DMS153 (cell line): ENCODE measurements around the gene TDG.

Experiments used
- DNase-seq: peaks from one replicate; lab custom pipeline; 2025; lab: John Stamatoyannopoulos, UW

Gene TDG

DNA sequence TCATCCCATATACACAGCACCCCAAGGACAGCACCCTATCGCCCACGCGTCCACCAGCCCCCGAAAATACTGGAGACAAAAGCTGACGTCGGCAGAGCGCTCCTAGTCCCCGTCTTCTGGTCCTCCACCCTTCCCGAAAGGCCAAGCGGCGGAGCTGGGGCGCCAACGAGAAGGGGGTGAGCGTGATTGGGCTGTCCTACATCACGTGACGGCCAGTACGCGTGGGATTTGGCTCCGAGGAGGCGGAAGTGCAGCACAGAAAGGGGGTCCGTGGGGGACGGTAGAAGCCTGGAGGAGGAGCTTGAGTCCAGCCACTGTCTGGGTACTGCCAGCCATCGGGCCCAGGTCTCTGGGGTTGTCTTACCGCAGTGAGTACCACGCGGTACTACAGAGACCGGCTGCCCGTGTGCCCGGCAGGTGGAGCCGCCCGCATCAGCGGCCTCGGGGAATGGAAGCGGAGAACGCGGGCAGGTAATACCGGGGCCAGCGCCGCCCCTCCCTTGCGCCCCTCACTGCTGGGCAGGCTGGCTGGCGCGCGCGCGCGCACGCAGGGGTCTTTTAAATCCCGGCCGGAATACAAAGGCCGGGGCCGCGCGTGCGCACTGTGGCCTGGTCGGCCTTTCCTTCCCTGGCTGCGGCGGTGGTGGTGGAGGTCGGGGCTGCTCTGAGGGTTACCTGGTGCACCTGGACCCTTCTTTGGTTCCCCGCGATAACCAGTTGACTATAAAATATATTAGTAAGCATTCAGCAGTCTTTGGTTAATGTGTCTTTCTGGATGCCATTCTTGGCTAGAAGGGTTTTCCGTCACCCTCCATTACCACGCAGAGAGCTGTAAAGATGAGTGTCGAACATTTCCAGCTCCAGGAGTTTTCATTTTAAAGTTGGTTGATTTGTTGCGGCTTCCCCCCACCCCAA lies at the start of gene TDG:
TDG (plus strand) TSS at position 283 of the 915 bp plus-strand sequence; CDS start at position 449, 166 bp downstream.
- DNase-seq: peak; percentile 97

DNA sequence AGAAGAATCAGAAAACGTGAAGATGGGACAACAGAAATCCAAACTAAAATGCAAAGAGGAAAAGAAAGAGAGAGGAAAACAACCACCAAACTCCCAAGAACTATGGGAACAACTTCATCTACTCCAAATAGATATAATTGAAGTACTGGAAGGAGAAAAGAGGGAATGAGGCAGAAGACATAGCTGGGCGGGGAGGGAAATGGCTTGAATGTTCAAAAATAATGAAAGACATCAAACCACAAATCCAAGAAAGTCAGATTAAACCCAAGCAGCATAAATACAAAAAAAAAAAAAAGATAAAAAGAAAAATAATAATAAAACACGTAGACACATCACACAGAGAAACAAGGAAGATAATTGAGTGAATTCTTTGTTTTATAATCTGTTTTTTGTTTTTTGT lies 47.8 kb upstream of the TDG start:
- no peak for DNase-seq

DNA sequence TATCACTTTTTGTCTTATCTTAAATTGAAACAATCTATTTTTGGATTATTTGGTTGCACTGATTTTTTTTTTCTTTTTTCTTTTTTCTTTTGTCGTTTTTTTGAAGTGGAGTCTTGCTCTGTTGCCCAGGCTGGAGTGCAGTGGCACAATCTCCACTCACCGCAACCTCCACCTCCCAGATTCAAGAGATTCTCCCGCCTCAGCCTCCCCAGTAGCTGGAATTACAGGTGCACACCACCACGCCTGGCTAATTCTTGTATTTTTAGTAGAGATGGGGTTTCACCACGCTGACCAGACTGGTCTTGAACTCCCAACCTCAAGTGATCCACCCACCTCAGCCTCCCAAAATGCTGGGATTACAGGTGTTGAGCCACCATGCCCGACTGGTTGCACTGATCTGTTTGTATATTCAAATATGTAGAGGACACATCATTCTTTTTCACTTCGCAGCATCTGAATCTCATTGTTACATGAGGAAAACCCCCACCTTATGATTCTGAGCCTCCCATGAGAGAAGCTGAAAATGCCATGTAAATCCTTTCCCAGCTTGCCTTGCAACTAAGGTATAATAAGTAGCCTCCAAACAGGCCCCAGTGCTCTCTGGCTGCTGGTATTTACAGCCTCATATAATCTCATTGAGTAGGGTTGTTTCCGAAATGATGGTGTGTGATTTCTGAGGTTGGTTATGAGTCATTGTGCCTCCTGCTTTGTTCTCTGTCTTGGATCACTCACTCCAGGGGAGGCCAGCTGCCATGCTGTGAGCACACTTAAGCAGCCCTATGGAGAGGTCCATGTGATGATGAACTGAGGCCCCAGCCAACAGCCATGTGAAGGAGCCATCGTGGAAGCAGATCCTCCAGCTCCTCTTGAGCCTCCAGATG lies 40.7 kb upstream of the TDG start:
- peak; percentile 16 for DNase-seq

DNA sequence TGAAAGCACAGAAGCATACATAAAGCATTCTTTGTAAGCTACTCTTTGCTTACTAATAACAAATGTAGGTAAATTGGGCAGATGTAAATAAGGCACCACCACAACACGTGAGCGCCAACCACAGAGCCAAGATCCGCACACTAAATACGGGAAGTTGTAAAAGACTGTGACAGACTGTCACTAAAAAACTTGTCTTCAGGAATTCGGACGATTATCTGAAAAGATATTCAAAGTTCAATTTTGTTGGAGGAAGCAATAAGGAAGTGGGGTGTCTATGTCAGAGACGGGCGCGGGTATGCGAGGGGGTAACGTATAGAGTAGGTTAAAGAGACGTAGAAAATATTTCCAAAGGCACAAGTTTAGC lies 37.0 kb upstream of the TDG start:
- no peak for DNase-seq

DNA sequence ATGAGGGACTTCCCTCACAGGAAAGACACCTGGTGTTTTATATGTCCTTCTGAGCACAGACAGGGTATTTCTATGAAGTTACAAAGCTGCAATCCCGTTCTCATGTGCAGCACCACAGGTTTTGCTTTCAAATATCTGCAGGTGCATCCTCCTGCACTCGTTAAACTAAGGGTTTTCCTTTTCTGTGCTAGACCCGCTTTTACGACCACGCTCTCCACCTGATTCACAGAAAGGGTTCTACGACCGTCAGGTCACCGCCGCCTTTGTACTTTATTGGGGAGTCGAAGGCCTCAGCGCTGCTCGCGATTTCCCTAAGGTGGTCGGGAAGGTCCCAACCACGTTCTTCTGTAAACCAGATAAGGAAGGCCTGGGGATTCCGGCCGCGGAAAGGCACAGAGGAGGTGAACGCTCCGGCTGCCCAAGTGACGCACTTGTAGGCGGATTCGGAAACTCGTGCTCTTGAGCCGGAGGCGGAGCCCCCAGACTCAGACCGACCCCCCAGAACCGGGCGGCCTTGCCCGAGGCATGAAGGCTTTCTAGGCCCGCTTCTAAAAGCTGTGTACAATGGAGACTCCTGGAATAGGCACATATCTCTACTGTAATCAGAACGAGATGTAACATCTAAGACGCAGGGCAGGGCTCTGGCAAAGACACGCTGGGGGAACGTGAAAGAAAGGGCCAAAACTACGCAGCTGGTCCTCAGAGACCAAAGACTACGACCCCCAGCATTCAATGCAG lies 36.5 kb upstream of the TDG start:
- peak; percentile 93 for DNase-seq

DNA sequence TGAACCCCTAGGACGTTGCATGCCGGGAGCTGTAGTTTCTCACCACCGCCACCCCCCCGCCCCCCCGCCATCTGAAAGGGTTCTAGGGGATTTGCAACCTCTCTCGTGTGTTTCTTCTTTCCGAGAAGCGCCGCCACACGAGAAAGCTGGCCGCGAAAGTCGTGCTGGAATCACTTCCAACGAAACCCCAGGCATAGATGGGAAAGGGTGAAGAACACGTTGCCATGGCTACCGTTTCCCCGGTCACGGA lies 36.0 kb upstream of the TDG start:
- no peak for DNase-seq

DNA sequence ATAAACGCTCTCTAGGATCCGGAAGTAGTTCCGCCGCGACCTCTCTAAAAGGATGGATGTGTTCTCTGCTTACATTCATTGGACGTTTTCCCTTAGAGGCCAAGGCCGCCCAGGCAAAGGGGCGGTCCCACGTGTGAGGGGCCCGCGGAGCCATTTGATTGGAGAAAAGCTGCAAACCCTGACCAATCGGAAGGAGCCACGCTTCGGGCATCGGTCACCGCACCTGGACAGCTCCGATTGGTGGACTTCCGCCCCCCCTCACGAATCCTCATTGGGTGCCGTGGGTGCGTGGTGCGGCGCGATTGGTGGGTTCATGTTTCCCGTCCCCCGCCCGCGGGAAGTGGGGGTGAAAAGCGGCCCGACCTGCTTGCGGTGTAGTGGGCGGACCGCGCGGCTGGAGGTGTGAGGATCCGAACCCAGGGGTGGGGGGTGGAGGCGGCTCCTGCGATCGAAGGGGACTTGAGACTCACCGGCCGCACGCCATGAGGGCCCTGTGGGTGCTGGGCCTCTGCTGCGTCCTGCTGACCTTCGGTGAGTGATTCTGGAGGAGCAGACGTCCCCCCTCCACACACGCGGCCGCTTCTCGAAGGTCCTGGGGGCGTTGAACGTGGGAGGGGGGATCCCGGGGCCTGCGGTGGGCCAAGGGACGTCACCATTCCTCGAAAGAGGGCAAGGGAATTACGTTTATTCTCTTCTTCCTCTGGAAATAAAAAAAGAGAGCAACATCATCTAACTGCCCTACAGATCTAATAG lies 35.5 kb upstream of the TDG start, which contains the start of gene HSP90B1:
HSP90B1 (plus strand) TSS at position 377 of the 753 bp plus-strand sequence; CDS start at position 483, 106 bp downstream.
- peak; percentile 100 for DNase-seq

DNA sequence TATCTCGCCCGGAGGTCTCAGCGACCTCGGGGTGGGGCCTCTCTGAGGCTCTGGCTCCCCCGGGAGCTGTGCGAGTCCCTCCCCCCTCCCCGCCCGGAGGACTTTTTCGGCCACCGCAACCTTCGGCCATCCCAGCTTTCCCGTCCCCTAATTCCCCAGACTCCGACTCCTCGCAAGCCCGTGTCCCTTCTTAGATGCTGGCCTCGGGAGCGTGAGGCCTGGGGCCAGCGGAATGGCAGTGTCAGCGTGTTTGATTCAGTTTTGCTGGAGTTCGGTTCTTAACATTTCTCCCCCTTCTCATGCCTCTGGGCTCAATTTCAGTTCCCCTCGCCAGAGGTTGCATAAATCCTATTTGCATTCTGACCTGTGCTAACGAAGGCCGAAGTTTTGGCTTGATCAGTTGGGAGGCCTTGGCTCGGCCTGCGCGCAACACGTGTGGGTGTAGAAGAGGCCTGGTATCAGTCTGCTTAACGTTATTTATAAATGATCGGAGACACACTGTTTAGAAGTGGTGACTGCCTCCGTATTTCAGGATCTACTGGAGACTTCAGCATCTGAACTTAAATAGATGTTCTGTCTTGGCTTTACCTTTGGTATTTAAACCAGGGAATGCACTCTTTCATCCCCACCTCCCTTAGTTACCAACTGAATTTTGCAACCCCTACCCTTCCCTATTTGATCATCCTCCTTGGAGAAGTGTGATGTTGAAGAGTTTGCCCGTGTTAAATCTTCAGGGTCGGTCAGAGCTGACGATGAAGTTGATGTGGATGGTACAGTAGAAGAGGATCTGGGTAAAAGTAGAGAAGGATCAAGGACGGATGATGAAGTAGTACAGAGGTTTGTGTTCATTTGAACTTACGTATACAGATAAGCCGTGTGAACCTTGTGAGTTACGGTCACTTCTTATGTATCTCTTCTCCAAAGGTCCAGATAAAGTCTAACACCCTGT lies 34.6 kb upstream of the TDG start:
- DNase-seq: no peak

DNA sequence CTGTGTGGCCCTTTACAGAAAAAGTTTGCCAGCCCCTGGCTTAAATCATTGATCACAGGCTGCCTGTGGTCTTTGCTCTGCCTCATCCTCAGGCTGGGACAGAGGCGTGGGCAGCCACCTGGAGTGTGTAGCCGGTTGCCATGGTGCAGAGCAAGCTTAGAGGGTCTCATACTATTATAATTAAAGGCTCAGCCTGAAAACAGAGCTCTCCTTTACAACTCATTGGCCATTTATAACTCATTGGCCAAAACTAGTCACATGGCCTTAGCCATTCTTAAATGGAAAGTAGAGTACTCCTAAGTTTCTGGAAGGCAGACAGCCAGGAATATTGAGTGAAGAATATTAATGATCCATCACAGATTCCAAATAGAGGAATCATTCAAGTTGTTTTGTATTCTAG lies 32.4 kb upstream of the TDG start:
- DNase-seq: no peak

DNA sequence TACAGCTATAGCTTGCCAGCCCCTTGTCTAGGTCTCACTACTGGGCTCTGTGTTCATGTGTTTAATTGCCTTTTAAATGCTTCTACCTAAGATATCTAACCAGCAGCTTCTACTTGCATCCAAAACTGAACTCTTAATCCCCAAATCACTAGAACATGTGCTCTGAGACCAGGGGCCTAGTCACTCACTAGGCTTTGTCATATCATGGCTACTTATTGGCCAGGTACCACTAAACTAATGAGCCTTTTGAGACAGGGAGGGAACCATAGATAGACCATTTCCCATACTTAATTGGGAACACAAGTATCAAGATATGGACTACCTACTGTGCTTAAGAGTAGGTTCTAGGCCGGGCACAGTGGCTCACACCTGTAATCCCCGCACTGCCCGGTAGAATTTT lies 29.0 kb upstream of the TDG start:
- no peak for DNase-seq

DNA sequence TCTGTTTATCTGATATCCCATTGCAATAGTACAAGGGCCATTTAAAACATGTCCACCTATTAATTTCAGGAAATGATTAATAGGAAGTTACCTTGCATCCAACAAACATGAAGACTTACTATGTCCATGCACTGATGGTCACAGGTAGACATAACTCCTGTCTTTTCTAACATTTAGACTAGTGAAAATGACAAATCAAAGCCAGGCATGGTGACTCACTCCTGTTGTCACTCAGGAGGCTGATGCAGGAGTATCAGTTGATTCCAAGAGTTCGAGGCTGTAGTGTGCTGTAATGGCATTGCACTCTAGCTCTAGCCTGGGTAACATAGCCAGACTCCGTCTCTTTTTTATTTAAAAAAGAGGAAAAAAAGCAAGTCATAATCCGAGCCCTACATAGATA lies 20.7 kb upstream of the TDG start:
- no peak for DNase-seq

DNA sequence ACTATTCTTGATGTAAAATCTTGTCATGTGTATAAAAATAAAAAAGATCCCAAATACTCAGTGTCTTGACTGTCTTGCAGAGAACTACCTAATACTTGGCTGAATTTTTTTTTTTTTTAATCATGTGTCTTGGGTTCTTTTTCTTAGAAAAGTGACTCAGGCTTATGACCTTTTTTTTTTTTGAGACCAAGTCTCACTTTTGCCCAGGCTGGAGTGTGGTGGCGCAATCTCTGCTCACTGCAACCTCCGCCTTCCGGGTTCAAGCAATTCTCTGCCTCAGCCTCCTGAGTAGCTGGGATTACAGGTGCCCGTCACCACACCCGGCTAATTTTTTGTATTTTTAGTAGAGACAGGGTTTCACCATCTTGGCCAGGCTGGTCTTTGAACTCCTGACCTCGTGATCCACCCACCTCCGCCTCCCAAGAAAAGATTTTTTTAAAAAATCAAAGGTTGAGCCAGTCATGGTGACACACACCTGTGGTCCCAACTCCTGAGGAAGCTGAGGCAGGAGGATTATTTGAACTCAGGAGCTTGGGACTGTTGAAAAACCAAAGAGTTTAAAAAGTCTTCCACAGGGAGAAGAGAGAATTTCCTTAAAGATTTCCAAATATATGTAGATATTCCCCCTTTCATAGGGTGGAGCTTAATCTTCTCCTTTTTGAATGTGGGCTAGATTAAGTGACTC lies 17.7 kb upstream of the TDG start:
- no peak for DNase-seq

DNA sequence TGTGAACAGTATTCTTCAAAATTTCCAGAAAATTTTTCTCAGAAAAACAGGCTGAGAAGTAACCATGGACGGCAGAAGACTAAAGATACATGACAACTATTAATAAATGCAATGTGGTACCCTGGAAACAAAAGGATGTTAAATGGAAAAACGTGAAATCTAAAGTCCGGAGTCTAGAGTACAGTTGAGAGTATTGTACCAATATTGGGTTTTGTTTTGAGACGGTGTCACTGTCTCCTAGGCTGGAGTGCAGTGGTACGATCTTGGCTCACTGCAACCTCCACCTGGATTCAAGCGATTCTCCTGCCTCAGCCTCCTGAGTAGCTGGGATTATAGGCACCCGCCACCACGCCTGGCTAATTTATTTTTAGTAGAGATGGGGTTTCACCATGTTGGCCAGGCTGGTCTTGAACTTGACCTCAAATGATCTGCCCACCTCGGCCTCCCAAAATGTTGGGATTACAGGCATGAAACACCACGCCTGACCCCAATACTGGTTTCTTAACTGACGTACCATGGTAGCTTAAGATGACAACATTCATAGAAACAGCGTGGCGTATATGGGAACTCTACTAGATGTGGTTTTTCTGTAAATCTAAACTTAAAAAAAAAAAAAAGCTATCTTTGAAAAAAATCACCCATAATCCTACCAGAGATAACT lies 16.8 kb upstream of the TDG start:
- no peak for DNase-seq

DNA sequence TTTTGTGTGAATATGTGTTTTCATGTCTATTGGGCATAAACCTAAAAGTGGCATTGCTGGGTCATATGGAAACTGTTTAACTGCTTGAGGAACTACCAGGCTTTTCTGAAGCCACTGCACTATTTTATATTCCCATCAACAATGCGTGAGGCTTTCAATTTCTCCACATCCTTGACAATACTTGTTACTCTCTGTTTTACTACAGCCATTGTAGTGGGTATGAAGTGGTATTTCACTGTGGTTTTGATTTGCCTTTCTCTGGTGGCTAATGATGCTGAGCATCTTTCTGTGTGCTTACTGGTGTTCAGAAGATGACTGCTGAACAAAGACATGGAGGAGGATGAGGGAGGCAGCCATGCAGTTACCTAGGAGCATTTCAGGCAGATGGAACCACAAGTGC lies 13.2 kb upstream of the TDG start:
- DNase-seq: no peak

DNA sequence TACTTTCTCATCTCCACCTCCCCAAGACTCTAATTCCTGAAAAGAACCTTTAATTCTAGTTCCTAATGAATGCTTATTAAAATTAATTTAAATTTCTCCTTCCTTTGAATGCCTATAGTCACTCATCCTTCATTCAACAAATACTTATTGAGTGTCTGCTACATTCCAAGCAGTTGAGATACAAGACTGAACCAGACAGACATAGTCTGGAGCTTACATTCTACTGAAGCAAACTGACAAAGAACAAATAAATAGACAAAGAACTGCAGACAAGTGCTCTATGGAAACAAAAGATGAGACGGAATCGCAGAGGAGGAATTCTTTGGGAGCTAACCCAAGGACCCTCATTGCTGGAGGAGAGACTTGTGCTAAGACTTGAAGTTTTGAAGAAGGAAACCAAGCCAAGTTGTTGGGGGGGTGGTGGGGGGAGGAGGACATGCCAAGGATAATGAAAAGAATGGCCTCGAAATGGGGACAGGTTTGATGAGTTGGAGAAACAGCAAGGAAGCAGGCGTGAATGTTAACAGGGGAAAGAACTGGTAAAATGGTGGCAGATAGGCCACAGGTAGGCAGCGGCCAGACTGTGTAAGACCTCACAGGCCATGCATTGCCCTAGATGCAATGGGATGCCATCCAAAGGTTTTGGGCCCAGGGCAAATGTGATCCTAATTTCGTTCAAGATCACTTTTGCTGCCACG lies 9.7 kb upstream of the TDG start:
- DNase-seq: no peak

DNA sequence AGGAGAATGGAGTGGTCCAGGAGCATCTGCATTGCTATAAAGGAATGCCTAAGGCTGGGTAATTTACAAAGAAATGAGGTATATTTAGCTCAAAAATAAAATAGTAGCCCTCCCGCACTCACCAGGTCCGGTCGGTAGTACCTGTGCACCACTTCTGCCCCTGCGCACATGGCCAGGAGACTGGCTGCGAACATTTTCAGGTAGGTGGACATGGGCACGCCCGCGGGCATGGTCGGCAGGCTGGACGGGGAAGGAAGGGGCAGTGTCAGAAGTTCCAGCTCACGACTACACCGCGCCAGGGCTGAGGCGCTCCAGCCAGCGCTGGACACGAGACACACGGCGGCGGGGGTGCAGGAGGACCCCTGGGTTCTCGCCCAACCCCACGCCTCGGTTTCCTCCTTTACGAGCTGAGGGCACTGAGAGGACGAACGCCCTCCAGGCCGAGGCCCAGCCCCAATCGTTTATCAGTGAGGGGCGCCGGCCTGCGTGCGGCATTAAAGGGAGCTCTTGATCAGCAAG lies 9.1 kb upstream of the TDG start:
- no peak for DNase-seq

DNA sequence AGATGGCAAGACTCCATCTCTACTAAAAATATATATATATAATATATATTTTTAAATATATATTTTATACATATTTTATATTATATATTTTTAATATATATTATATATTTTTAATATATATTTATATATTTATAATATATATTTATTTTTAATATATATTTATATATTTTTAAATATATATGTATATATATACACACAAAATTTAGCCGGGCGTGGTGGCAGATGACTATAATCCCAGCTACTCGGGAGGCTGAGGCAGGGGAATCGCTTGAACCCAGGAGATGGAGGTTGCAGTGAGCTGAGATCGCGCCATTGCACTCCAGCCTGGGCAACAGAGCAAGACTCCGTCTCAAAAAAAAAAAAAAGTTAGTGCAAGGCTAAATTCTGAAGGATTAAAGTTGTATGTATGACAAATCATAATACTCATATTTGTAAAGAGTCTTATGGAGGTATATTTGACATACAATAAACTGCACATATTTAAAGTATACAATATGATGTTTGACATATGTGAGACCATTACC lies 7.7 kb upstream of the TDG start:
- DNase-seq: no peak

DNA sequence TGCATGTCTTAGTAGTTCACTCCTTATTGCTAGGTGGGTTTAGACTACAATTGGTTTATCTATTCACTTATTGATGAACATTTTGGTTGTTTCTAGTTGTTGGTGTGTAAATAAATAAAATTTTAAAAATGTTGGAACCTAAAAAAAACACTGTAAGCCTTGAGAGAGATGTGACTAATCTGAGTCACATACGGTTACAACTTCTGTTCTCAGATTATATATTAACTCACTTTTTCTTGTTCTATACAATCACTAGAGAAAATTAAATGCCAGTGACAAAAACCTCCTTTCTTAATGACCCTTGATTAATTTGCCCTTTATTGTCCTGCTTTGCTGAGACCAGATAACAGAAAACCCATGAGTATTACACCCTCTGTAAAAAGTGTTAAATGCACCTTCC lies 7.1 kb upstream of the TDG start:
- DNase-seq: no peak
